D721Med (cell line): ENCODE data around the gene PARL.

Experiments used
- DNase-seq: peaks from one replicate; pipeline ENCODE4 v3.0.0; 2011; ENCODE audit warnings: low spot score; ENCODE audit not compliant: insufficient read length
- FAIRE-seq: peaks from 2 replicates; lab custom pipeline; 2011; peaks lifted over from hg19 to GRCh38; lab: Jason Lieb, UNC
- TF ChIP-seq, protein P1 (sequence below): IDR thresholded peaks from 2 replicates; pipeline ENCODE4 v1.5.1; 2012; ENCODE audit warnings: mild to moderate bottlenecking, control low read depth; ENCODE audit not compliant: insufficient read depth; ENCODE audit errors: missing control alignments

PARL gene

DNA sequence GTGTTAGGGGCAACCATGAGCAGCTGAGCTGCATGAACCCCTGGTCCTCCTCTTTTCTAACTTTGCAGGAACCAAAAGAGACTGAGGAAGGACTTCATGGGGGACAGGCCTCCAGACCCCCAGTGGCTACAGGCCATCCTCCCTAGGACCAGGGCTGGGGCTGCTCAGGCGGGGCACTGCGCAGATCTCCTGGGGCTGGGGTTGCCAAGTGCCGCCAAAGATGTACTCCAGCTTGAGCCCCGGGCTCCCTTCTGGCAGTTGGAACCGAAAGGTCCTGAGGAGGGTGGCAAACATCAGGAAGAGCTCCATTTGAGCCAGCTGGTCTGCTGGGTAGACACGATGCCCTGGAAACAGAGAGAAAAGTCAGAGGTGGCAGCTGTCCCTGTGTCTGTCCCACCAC, 11.1 kb upstream of the PARL start:
- DNase-seq (no peak), FAIRE-seq (no peak)
- TF ChIP-seq, protein P1, sequence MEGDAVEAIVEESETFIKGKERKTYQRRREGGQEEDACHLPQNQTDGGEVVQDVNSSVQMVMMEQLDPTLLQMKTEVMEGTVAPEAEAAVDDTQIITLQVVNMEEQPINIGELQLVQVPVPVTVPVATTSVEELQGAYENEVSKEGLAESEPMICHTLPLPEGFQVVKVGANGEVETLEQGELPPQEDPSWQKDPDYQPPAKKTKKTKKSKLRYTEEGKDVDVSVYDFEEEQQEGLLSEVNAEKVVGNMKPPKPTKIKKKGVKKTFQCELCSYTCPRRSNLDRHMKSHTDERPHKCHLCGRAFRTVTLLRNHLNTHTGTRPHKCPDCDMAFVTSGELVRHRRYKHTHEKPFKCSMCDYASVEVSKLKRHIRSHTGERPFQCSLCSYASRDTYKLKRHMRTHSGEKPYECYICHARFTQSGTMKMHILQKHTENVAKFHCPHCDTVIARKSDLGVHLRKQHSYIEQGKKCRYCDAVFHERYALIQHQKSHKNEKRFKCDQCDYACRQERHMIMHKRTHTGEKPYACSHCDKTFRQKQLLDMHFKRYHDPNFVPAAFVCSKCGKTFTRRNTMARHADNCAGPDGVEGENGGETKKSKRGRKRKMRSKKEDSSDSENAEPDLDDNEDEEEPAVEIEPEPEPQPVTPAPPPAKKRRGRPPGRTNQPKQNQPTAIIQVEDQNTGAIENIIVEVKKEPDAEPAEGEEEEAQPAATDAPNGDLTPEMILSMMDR, result no peak

DNA sequence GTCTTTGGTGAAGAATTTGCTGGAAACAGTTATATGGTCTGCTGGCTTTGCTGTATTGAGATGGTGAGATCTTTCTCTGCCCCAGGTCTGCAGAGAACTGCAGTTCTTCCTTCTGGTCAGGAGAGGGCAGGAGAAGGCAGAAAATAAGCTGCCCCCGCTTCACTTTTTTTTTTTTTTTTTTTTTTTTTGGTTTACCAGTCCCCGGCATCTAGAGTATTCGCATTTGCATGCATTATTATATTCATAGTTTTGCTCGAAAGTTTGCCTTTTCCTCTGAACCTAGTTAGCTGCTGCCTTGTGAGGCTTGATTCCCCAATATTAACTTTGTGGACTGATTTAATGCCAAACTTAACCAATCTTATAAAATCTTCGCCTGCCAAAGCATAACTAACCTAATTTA, 10.6 kb upstream of the PARL start:
- FAIRE-seq (no peak), DNase-seq (peak; percentile 67)
- TF ChIP-seq, protein P1, result peak; percentile 88

DNA sequence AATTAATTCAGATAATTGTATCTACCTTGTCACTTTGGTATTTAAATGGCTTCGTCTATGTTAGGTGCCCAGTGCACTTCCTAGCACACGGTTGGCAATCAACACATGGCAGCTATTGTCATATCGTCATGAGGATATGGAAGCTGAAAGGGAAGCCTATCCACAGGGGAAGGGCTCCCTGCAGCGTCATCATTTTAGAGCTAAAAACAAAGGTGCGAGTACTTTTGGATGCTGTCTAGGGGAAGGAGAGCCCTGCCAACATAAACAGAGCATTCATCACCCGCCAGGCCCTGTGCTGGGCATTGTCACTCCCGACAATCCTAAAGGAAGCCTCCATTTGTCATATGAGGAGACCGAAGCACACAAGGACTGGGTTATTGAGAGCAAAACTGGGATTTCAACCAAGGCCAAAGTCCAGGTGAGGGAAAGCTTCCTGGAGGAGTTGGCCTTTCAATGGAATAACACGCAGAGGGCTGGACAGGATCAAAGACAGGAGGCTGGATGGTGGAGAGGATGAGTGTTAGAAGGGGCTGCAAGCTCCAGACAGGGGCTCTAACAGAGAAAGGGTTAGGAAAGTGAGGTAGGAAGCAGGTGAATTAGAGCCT, 8.0 kb upstream of the PARL start:
- FAIRE-seq, result no peak
- TF ChIP-seq, protein P1, result no peak
- no peak for DNase-seq

DNA sequence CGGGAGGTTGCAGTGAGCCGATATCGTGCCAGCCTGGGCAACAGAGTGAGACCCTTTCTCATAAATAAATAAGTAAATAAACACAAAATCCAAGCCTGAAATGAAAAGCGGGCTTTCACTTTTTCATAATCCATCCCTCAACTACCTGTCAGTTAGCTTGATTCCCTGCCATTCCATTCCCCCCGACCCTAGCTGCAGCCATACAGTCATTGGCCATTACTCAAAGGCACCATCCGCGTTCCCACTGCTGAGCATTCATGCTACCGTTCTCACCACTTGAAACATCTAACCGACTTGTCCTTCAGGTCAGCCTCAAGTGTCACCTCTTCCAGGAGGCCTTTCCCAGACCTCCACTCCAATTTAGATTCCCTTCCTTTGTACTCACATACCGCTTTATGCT, 1.1 kb upstream of the PARL start:
- TF ChIP-seq, protein P1, result no peak
- no peak for FAIRE-seq

DNA sequence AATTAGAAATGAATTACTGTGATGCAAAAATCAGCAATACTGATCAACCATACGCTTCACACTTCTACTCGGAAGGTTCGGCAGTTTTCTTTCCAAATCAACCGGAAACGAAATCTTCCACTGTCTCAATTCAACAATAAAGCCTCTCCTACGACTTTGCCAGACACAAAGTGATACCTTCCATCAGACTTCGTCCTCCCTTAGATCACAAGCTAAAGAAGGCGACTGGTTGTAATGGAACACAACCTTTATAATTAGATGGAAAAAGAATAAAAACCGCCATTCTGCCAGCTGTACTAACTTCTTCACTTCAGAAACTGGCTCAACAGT, 618 bp downstream of the PARL start:
- FAIRE-seq (no peak), DNase-seq (no peak)
- TF ChIP-seq, protein P1, result no peak

More for the DNA sequence above, 1.1 kb upstream of the PARL start:
- DNase-seq, result no peak

DNA sequence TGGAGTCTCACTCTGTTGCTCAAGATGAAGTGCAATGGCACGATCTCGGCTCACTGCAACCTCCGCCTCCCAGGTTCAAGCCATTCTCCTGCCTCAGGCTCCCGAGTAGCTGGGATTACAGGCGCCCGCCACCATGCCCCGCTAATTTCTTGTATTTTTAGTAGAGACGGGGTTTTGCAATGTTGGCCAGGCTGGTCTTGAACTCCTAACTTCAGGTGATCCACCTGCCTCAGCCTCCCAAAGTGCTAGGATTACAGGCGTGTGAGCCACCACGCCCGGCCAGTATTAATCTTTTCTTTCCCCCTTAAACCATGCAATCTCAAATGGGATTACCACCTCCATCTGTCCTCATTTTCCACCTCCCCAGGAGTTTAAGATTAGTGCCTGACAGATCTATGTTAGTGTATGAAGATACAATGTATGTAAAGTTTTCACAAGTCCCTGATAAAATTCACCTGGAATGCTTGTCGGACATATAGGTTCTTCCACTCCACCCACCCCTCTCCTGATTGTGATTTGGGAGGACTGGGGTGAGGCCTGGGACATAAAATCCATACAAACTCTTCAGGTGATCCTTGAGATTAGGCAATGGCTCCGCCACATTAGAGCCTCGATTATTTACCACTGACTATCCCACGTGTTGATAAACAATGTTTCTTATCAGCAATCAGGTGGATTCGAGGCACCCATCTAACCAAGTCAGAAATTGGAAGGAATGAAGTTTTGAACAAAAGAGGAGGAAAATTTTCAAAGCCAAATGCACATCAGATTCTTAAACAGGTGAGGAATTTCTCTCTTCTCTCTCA, 1.2 kb downstream of the PARL start:
- DNase-seq (no peak), FAIRE-seq (no peak)

DNA sequence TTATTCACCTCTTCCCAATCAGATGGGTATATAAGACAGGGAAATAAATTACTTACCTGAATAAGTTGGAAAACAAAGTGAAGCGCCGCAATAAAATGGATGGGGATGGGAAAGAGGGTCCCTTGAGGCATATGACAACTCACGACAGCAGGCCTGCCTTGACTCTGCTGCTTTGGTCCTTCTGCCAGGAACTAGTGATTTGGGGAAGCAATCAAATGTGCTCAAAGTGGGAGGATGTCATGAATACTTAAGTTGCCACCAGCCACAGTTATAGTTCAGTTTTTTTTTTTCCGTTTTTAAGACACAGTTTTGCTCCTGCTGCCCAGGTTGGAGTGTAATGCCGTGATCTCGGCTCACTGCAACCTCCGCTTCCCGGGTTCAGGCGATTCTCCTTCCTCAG, 4.6 kb downstream of the PARL start:
- no peak for FAIRE-seq
- DNase-seq, result no peak
- TF ChIP-seq, protein P1, result no peak

More for the DNA sequence above, 1.2 kb downstream of the PARL start:
- TF ChIP-seq, protein P1, result no peak
